ENCODE results near the gene NYAP1. TPM values are rescaled to one million over a fixed set of nuclear protein-coding genes. Genes with fewer than 3 reads are reported as not detected.
"Not testable (repeated sequence)": the region's sequence is repeated elsewhere in the genome, so short reads cannot be mapped to it uniquely, and the experiment has no call there.

NYAP1 gene
- total RNA-seq, 1 donor: under 0.01 TPM

- H3K4me3 ChIP-seq (ENCODE audit: insufficient read depth, low read length): peak within 1 kb of the TSS; percentile 88
- peak within 1 kb of the TSS; percentile 98 for H2AFZ ChIP-seq (ENCODE audit: low read length)
- no peaks in the 10 kb centered on the region for H3K9me3 ChIP-seq (ENCODE audit: low read depth, low read length)
- peak within 1 kb of the TSS; percentile 99 for H3K4me2 ChIP-seq (ENCODE audit: insufficient read depth, low read length)
- DNase-seq (ENCODE audit: insufficient read length, low spot score, missing footprints): peak; percentile 100
- no peaks in the 10 kb centered on the region for H3K27me3 ChIP-seq (ENCODE audit: insufficient read depth, low read length)
- TF ChIP-seq, protein P1, sequence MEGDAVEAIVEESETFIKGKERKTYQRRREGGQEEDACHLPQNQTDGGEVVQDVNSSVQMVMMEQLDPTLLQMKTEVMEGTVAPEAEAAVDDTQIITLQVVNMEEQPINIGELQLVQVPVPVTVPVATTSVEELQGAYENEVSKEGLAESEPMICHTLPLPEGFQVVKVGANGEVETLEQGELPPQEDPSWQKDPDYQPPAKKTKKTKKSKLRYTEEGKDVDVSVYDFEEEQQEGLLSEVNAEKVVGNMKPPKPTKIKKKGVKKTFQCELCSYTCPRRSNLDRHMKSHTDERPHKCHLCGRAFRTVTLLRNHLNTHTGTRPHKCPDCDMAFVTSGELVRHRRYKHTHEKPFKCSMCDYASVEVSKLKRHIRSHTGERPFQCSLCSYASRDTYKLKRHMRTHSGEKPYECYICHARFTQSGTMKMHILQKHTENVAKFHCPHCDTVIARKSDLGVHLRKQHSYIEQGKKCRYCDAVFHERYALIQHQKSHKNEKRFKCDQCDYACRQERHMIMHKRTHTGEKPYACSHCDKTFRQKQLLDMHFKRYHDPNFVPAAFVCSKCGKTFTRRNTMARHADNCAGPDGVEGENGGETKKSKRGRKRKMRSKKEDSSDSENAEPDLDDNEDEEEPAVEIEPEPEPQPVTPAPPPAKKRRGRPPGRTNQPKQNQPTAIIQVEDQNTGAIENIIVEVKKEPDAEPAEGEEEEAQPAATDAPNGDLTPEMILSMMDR (IDR thresholded peaks at IDR 0.05; ENCODE audit: extremely low read depth, low read depth, low read length): no peak
- no peaks in the 10 kb centered on the region for H3K36me3 ChIP-seq (ENCODE audit: insufficient read depth, low read length)
- no peaks in the 10 kb centered on the region for H4K20me1 ChIP-seq (ENCODE audit: insufficient read depth, low read length)
- peaks cover 20% of the 10 kb centered on the region for H3K4me1 ChIP-seq (ENCODE audit: insufficient read depth, low read length)
- H3K79me2 ChIP-seq (ENCODE audit: insufficient read depth, low read length): peaks cover 31% of the 10 kb centered on the region
- peak within 1 kb of the TSS; percentile 11 for H3K27ac ChIP-seq (ENCODE audit: low read depth, low read length)
Measured at GRCh38 chr7:100538654-100539435, 55.1 kb downstream of the NYAP1 start, which contains the start of gene AGFG2. AGFG2 (plus strand) TSS chr7:100539203; CDS start chr7:100539347, 144 bp downstream.

DNA sequence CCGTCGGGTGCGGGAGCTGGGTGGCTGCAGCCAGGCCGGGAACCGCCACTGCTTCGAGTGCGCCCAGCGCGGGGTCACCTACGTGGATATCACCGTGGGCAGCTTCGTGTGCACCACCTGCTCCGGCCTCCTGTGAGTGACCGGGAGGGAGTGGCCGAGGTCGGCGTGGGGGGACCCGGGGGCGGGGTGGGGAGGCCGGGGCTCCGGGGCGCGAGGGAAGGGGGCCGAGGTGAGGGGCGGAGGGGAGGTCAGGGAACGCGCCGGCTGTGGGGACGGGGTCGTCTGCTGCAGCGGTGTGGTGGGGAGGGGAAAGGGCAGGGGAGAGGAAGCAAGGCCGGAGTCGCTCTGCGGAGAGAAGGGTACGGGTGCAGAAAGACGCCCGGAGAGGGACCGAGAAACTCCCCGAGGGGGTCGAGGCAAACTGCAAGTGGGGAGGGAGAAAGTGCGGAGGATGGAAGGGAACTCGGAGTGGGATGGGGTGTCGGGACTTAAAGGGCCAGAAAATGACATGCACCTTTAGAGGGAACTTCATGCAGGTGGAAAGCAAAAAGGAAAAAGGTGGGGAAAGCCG is 55.8 kb downstream of the NYAP1 start:
- H3K4me3 ChIP-seq (ENCODE audit: insufficient read depth, low read length): peak overlapping the region; percentile 88
- TF ChIP-seq, protein P1 (IDR thresholded peaks at IDR 0.05; ENCODE audit: extremely low read depth, low read depth, low read length): no peak
- peak overlapping the region; percentile 81 for H2AFZ ChIP-seq (ENCODE audit: low read length)
- peaks cover 37% of the 10 kb centered on the region for H3K79me2 ChIP-seq (ENCODE audit: insufficient read depth, low read length)
- no peak overlapping the region for H3K27ac ChIP-seq (ENCODE audit: low read depth, low read length)
- H3K36me3 ChIP-seq (ENCODE audit: insufficient read depth, low read length): no peaks in the 10 kb centered on the region
- DNase-seq (ENCODE audit: insufficient read length, low spot score, missing footprints): peak; percentile 78
- H3K9me3 ChIP-seq (ENCODE audit: low read depth, low read length): no peaks in the 10 kb centered on the region
- H3K27me3 ChIP-seq (ENCODE audit: insufficient read depth, low read length): no peaks in the 10 kb centered on the region
- no peaks in the 10 kb centered on the region for H4K20me1 ChIP-seq (ENCODE audit: insufficient read depth, low read length)
- peak overlapping the region; percentile 89 for H3K4me2 ChIP-seq (ENCODE audit: insufficient read depth, low read length)
- peaks cover 26% of the 10 kb centered on the region for H3K4me1 ChIP-seq (ENCODE audit: insufficient read depth, low read length)

GRCh38 chr7:100540073-100540723 is 56.5 kb downstream of the NYAP1 start:
- Histone ChIP-seq H2AFZ (ENCODE audit: low read length) (no peak overlapping the region), H3K9me3 (ENCODE audit: low read depth, low read length) (no peaks in the 10 kb centered on the region), H3K27ac (ENCODE audit: low read depth, low read length) (no peak overlapping the region), H3K4me1 (ENCODE audit: insufficient read depth, low read length) (peaks cover 32% of the 10 kb centered on the region), H3K4me3 (ENCODE audit: insufficient read depth, low read length) (peak overlapping the region; percentile 88), H3K27me3 (ENCODE audit: insufficient read depth, low read length) (no peaks in the 10 kb centered on the region), H4K20me1 (ENCODE audit: insufficient read depth, low read length) (no peaks in the 10 kb centered on the region), H3K36me3 (ENCODE audit: insufficient read depth, low read length) (no peaks in the 10 kb centered on the region), H3K4me2 (ENCODE audit: insufficient read depth, low read length) (peak overlapping the region; percentile 89), H3K79me2 (ENCODE audit: insufficient read depth, low read length) (peaks cover 37% of the 10 kb centered on the region)
- no peak for DNase-seq (ENCODE audit: insufficient read length, low spot score, missing footprints)
- TF ChIP-seq, protein P1 (IDR thresholded peaks at IDR 0.05; ENCODE audit: extremely low read depth, low read depth, low read length): no peak

GRCh38 chr7:100541309-100541708 is 57.6 kb downstream of the NYAP1 start:
- H2AFZ ChIP-seq (ENCODE audit: low read length); H3K36me3 ChIP-seq (ENCODE audit: insufficient read depth, low read length); H3K4me3 ChIP-seq (ENCODE audit: insufficient read depth, low read length); H4K20me1 ChIP-seq (ENCODE audit: insufficient read depth, low read length); H3K27ac ChIP-seq (ENCODE audit: low read depth, low read length); H3K9me3 ChIP-seq (ENCODE audit: low read depth, low read length); H3K4me2 ChIP-seq (ENCODE audit: insufficient read depth, low read length); DNase-seq (ENCODE audit: insufficient read length, low spot score, missing footprints); H3K27me3 ChIP-seq (ENCODE audit: insufficient read depth, low read length): not testable (repeated sequence)
- Histone ChIP-seq H3K4me1 (ENCODE audit: insufficient read depth, low read length) (peaks cover 43% of the 10 kb centered on the region), H3K79me2 (ENCODE audit: insufficient read depth, low read length) (peaks cover 37% of the 10 kb centered on the region)
